SK-MEL-5 (cell line): ENCODE results near the gene ZSCAN5B. TPM values are rescaled to one million over a fixed set of nuclear protein-coding genes. Genes with fewer than 3 reads are reported as not detected.
A peak's percentile ranks its signal among the peaks of the same experiment; 100 is the strongest.
"Not testable (repeated sequence)": the region's sequence is repeated elsewhere in the genome, so short reads cannot be mapped to it uniquely, and the experiment has no call there.

Experiments used
- DNase-seq: peaks from one replicate; pipeline ENCODE4 v3.0.0-alpha.2; 2016; ENCODE audit warnings: low read depth, low spot score
- in situ Hi-C: cut with HindIII; loops from 2 replicates; pipeline ENCODE4 v1.10.0; 2016; ENCODE audit warnings: low sequenced_read_pairs, high pct_unique_total_duplicates, low pct_unique_long_range_greater_than_20kb
- total RNA-seq: library from RNA; depleted of rRNA; stranded (reverse); fragments of >200 nt; shearing (Covaris generic); gene quantifications from 2 replicates; pipeline ENCODE4 v1.2.3, GENCODE V29; 2014

ZSCAN5B gene
- total RNA-seq, 1 experiment from 2014 or later = not detected

DNA sequence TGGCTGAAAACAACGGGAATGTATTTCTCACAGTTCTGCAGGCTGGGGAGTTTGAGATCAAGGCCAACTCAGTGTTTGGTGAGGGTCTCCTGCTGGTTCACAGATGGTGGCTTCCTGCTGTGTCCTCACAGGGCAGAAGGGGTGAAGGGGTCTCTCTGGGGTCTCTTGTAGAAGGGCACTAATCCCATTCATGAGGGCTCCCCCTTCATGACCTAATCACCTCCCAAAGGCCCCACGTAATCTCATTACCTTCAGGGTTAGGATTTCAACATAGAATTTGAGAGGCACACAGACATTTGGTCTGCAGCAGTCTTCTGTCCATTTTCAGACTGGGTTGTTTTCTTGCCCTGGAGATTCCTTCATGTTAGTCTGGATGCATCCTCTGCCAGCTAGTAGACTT, 44.9 kb downstream of the ZSCAN5B start:
- no peak for DNase-seq
- in situ Hi-C loops = no loop called here

DNA sequence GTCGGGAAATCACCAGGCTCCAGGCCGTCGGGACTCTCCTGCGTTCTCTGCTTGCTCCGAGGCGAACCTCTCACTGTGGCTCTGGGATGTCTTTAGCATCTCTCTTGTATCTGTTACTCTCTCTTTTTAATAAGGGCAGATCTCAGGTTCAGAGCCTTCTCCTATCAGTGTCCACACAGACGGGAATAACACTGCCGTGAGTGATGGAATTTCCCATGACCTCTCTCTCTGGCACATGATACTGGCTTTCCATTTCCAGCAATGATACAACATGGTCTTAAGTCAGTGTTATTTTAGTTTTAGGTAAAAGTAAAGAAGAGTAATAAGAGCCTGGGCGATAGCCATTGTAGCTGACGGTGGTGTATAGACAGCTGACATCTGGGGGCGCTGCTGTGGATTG, 47.2 kb downstream of the ZSCAN5B start:
- in situ Hi-C loops = no loop called here
- no peak for DNase-seq

DNA sequence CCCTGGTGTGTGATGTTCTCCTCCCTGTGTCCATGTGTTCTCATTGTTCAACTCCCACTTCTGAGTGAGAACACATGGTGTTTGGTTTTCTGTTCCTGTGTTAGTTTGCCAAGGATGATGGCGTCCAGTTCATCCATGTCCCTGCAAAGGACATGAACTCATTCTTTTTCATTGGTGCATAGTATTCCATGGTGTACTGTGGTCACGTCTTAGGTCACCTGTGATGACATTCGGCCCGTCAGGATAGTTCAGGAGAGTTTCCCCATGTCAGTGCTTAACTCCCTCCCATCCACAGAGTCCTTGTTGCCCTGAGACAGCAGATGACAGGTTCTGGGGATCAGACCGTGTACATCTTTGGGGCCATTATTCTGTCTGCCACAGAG, 47.9 kb downstream of the ZSCAN5B start:
- DNase-seq = no peak
- in situ Hi-C loops = no loop called here

DNA sequence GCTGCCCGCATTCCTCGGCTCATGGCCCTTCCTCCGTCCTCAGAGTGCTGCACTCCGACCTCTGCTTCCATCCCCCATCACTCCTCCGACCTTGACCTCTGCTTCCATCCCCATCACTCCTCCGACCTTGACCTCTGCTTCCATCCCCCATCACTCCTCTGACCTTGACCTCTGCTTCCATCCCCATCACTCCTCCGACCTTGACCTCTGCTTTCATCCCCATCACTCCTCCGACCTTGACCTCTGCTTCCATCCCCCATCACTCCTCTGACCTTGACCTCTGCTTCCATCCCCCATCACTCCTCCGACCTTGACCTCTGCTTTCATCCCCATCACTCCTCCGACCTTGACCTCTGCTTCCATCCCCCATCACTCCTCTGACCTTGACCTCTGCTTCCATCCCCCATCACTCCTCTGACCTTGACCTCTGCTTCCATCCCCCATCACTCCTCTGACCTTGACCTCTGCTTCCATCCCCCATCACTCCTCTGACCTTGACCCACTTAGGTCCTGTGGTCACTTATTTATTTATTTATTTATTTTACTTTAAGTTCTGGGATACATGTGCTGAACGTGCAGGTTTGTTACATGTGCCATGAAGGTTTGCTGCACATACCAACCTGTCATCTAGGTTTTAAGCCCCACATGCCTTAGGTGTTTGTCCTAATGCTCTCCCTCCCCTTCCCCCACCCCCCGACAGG, 48.5 kb downstream of the ZSCAN5B start:
- DNase-seq, in situ Hi-C loops: not testable (repeated sequence)

DNA sequence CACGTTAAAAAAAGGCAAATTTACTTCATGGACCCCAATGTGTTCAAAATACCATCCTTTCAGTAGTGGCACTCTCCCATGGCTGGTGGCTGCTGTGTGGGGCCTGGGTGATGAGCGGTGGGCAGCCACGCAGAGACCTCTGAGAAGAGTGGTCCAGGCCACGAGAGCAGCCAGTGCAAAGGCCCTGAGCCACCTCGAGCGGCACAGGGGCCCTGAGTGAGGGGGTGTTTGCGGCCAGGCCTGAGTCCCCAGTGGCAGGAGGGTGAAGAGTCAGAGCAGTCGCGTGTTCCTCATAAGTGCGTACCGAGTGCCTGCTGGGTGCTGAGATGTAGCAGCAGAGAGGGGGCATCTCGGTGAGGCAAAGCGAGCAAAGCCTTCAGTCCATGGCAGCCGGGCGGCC, 49.5 kb downstream of the ZSCAN5B start:
- in situ Hi-C loops = no loop called here
- no peak for DNase-seq

DNA sequence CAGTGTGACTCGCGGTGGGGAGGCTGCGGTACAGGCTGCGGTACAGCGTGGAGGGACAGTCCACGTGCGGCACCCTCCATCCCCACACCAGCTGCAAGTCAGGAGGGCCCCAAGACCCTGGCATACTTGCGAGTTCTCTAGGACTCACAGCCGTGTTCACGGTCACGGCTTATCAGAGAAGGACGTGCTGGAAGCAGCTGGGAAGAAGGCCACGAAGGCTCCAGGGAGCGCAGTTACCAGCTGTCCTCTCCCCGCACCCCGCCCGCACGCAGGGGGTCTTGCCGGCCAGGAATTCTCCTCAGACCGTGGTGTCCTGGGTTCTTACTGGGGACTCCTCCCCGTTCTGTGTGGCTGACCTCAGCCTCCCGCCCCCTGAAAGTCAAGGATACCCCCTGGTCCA, 50.3 kb downstream of the ZSCAN5B start:
- in situ Hi-C loops = no loop called here
- DNase-seq = no peak

DNA sequence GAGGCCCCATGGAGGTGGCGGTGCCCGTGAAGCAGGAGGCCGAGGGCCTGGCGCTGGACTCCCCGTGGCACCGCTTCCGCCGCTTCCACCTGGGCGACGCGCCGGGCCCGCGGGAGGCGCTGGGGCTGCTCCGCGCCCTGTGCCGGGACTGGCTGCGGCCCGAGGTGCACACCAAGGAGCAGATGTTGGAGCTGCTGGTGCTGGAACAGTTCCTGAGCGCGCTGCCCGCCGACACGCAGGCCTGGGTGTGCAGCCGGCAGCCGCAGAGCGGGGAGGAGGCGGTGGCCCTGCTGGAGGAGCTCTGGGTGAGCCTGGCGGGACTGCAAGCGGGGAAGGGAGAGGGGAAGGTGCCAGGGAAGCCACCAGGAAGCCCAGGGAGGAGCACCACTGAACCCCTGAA, 50.7 kb downstream of the ZSCAN5B start:
- in situ Hi-C loops = no loop called here
- no peak for DNase-seq

DNA sequence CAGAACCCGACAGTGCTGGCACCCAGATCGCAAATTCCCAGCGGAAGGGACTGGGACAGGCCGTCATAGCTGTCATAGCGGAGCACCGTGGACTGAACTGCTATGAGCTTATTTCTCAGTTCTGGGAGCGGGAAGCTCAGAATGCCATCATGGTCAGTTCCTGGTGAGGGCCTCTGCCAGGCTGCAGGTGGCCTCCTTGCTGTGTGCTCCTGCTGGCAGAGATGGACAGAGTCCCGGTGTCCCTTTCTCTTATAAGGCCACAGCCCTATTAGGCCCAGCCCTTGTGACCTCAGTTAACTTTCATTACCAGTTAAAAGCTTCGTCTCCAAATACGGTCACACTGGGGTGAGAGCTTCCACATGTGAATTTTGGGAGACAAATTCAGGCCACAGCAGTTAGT, 51.9 kb downstream of the ZSCAN5B start:
- no peak for DNase-seq
- in situ Hi-C loops = no loop called here

DNA sequence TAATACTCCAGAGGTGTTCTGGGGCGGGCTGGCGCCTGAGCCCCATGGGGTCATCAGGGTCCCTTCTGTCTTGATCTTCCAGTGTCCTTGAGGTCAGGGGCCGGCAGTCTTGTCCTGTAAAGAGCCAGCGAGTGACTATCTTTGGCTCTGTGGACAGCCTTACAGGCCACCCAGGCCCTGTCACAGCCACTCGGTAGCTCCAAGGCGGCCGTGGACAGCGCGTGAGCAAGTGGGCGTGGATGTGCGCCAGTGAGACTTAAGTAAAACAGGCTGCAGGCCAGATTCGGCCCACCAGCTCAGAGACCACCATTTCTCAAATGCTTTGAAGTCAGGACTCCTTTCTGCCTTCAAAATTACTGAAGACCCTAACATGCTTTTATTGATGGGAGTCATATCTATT, 52.8 kb downstream of the ZSCAN5B start:
- DNase-seq = no peak
- in situ Hi-C loops = no loop called here

DNA sequence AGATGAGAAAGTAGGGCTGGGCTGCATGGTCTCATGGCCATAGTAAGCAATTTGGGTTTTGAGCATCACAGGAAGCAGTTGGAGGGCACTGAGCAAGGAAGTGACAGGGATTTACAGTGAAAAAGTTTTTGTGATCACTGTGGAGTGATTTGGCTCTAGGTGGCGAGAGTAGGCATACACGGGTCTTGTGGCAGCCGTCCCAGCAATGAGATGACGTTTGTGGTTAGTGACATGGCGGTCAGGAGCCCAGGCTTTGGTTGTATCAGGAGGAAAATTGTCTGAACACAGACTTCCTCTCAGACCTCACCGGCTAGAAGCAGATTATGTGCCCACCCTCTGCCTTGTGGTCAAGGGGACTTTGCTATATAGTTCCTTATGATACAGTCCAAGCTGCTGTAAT, 53.2 kb downstream of the ZSCAN5B start:
- in situ Hi-C loops = no loop called here
- DNase-seq = no peak

DNA sequence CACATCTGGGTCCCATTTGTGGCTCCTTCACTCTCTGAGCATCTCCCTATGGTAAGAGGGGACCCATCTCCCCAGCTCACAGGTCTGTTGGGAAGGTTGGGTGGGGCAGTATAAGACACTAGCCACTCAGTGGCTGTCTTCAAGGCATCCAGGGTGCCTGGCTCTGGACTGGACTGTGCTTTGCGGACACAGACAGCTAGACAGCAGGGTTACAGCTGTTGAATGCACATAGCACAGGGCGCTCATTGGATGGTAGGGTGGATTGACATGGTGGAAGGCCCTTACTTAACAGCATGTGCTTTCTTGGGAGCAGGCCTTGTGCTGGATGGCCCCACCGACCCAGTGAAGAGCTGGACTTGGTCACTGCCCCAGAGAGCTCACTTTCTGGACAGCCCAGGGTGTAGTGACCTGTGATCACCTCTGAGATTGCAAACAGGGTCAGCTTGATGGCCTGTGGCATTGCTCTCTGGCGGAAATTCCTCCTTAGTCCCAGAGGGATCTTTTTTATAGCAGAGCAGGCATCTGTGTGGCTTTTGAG, 54.6 kb downstream of the ZSCAN5B start:
- DNase-seq = no peak
- in situ Hi-C loops = no loop called here

DNA sequence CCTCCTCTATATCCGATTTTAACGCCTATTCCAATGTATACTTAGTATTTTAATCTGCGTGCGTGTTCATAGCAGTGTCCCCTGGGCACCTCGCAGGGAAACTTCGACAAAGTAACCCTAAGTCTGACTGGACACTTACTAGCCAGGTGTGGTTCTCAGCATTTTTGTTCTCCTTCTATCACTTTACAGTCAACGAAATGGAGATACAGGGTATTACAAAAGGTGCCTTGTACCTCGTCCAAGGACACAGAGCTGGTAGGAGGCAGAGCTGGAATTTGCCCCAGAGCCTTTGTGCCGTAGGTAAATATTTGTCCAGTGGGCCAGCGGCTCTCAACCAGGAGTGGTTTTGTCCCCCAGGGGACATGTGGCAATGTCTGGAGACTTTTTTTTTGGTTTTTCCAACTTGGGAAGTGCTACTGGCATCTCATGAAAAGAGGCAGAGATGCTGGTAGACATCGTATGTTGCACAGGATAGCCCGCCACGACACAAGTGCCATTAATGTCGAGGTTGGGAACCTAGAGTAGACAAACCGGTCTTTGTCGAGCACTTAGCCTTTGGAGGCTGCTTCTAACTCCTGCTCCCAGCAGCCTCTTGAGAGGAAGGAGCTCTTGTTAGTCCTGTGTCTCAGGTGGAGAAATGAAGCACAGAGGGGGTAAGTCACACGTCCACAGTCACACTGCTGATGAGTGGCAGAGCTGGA, 55.3 kb downstream of the ZSCAN5B start:
- in situ Hi-C loops = no loop called here
- DNase-seq = no peak

DNA sequence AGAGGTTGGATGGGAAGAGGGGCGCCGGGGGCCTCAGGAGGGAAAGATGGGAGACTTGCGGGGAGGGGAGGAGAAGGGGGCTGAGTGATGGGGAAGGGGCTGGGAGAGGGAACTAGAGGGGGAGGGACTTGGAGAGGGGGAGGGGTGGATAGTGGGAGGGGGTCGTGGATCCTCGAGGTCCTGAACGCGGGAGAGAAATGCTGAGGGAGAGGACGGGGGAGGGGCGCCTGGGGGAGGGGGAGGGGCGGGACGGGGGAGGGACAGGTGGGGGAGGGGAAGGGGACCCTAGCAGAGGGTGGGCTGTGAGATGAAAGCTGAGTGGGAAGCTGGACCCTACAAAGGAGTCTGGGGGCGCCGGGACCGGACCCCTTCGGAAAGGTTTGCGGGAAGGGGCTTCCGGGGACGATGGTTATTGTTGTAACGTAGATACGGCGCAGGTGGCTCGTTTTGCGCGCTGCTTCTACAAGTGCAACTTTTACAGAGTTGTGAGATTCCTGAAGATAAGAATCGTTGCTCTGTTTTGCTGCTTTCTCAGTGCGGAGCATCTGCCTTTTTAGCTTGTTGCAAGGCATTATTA, 56.1 kb downstream of the ZSCAN5B start:
- in situ Hi-C loops = no loop called here
- peak; percentile 13 for DNase-seq

DNA sequence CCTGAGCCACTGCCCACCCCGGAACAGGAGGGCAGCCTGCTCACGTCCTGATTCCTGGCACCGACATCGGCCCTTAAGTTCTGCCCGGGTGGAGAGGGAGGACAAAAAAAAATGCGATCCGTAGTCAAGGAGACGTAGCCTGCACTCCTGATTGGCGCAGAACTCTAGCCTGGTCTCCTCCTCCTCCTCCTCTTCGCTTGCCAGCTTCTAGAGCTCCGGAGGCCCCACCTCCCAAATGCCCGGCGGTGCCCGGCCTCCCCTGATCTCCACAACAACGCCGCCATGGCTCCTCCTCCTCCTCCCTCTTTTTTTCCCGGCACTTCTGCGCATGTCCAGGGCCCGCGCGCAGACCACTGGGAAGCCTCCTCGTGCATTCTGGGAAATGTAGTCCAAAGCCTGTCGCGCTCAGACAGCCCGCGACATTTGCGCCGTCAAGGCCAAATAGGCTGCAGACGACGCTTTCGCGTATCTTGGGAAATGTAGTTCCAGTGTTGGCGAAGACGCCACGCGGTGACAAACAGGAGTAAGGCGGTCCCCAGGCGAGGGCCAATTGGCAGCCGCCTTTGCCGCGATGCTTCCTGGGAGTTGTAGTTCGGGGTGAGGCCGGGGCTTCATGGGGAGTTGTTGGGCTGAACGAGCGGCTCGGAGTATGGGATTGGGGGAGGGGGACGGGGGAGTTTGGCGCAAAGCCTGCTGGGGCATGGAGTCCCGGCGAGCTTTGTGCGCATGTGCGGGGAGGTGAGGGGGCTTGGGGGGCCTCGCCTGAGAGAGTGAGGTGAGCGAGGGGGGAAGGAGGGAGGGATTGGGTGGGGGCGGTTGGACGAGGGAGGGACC, 56.8 kb downstream of the ZSCAN5B start, which contains the start of gene ZNF444:
Gene ZNF444, plus strand, starts transcription at position 705 of the 834 bp plus-strand sequence. CDS start 5,625 bp downstream, outside the sequence.
- in situ Hi-C loops = no loop called here

DNA sequence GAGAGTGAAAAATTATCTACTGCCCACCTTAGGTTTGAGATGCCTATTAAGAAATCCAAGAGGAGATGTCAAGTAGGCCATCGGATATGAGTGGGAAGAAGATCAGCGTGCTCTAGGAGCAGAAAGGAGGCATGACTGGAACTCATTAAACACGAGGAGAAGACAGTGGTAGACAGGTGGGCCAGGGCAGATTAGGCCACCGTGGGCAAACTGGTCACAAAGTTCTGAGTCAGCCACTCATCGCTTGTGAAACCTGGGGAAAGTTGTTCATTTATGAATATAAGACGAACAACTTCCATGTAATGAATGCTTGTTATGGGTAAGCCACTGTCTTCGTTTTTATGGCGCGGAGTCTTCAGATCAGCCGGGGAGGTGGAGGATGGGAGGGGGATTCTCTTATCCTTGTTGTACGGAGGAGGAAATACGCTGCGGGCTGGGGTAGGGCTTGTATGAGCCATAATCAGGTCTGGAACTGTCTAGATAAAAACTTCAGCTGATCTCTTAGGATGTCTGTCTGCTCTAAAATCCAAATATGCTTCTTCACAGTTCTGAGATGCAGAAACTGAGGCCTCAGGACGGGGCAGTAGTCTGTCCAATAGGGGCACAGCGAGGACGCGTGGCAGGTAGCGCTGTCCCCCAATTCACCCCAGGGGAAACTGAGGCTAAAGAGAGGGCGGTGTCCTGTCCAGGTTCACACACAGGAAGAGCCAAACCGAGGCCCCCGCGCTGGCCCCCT, 57.6 kb downstream of the ZSCAN5B start:
- DNase-seq = no peak
- in situ Hi-C loops = no loop called here

More for the DNA sequence above, 56.8 kb downstream of the ZSCAN5B start, which contains the start of gene ZNF444:
- peak; percentile 97 for DNase-seq
